Adipocyte (in vitro differentiated cells): Measurements from ENCODE around the gene HYAL1.
A peak's percentile ranks its signal among the peaks of the same experiment; 100 is the strongest.

Experiments used
- DNase-seq: peaks from one replicate; pipeline ENCODE4 v3.0.0-alpha.2; 2015; ENCODE audit warnings: low read depth
- H3K27me3 ChIP-seq: replicated peaks from 2 replicates; pipeline ENCODE4 v1.7.0; 2013; ENCODE audit warnings: mild to moderate bottlenecking, low read length, moderate library complexity; ENCODE audit not compliant: control insufficient read depth, insufficient read depth
- H3K36me3 ChIP-seq: 2 replicates; pipeline ENCODE4 v1.7.0; 2013; ENCODE audit warnings: low read length, mild to moderate bottlenecking, moderate library complexity; ENCODE audit not compliant: control insufficient read depth, insufficient read depth, severe bottlenecking
- H3K4me1 ChIP-seq: 2 replicates; pipeline ENCODE4 v1.7.0; 2013; ENCODE audit warnings: mild to moderate bottlenecking, low read length, moderate library complexity; ENCODE audit not compliant: control insufficient read depth, insufficient read depth
- H3K4me3 ChIP-seq: 2 replicates; pipeline ENCODE4 v1.7.0; 2013; ENCODE audit warnings: mild to moderate bottlenecking, low read length, moderate library complexity
- H3K9ac ChIP-seq: 2 replicates; pipeline ENCODE4 v1.7.0; 2013; ENCODE audit warnings: mild to moderate bottlenecking, low read length, moderate library complexity
- H3K9me3 ChIP-seq: 2 replicates; pipeline ENCODE4 v1.7.0; 2013; ENCODE audit warnings: mild to moderate bottlenecking, low read length, moderate library complexity; ENCODE audit not compliant: control insufficient read depth

The HYAL1 gene

GRCh38 chr3:50260027-50260941 is 43.1 kb downstream of the HYAL1 start:
- peak overlapping the region; percentile 87 for H3K9ac ChIP-seq
- peaks cover 31% of the 10 kb centered on the region for H3K36me3 ChIP-seq
- H3K4me1 ChIP-seq = peaks cover 37% of the 10 kb centered on the region
- no peaks in the 10 kb centered on the region for H3K9me3 ChIP-seq
- H3K27me3 ChIP-seq = no peaks in the 10 kb centered on the region
- H3K4me3 ChIP-seq = peak overlapping the region; percentile 76
- peak; percentile 96 for DNase-seq

GRCh38 chr3:50259432-50260026 is 43.8 kb downstream of the HYAL1 start:
- Histone ChIP-seq H3K4me3 (peak overlapping the region; percentile 41), H3K9me3 (no peaks in the 10 kb centered on the region), H3K4me1 (peaks cover 38% of the 10 kb centered on the region), H3K36me3 (peaks cover 38% of the 10 kb centered on the region), H3K27me3 (no peaks in the 10 kb centered on the region), H3K9ac (peak overlapping the region; percentile 87)
- DNase-seq = no peak

GRCh38 chr3:50258979-50259378 is 44.4 kb downstream of the HYAL1 start:
- DNase-seq = no peak
- Histone ChIP-seq H3K27me3 (no peaks in the 10 kb centered on the region), H3K9ac (no peak overlapping the region), H3K9me3 (no peaks in the 10 kb centered on the region), H3K4me3 (no peak overlapping the region), H3K4me1 (peaks cover 33% of the 10 kb centered on the region), H3K36me3 (peaks cover 44% of the 10 kb centered on the region)

GRCh38 chr3:50258029-50258680 is 45.2 kb downstream of the HYAL1 start:
- Histone ChIP-seq H3K9me3 (no peaks in the 10 kb centered on the region), H3K9ac (no peak overlapping the region), H3K4me3 (no peak overlapping the region), H3K36me3 (peaks cover 51% of the 10 kb centered on the region), H3K27me3 (no peaks in the 10 kb centered on the region), H3K4me1 (peaks cover 26% of the 10 kb centered on the region)
- no peak for DNase-seq

- DNase-seq = peak; percentile 47
Observed at GRCh38 chr3:50256978-50257890, 46.1 kb downstream of the HYAL1 start.

GRCh38 chr3:50255251-50255615 is 48.1 kb downstream of the HYAL1 start:
- peak overlapping the region; percentile 44 for H3K9ac ChIP-seq
- H3K4me3 ChIP-seq = no peak overlapping the region
- no peaks in the 10 kb centered on the region for H3K9me3 ChIP-seq
- H3K36me3 ChIP-seq = peaks cover 64% of the 10 kb centered on the region
- no peaks in the 10 kb centered on the region for H3K27me3 ChIP-seq
- peaks cover 20% of the 10 kb centered on the region for H3K4me1 ChIP-seq
- DNase-seq = no peak

More at GRCh38 chr3:50256978-50257890, 46.1 kb downstream of the HYAL1 start:
- Histone ChIP-seq H3K27me3 (no peaks in the 10 kb centered on the region), H3K36me3 (peaks cover 60% of the 10 kb centered on the region), H3K9me3 (no peaks in the 10 kb centered on the region), H3K9ac (no peak overlapping the region), H3K4me1 (peaks cover 25% of the 10 kb centered on the region), H3K4me3 (no peak overlapping the region)

GRCh38 chr3:50254577-50255250 is 48.7 kb downstream of the HYAL1 start:
- peak; percentile 19 for DNase-seq
- no peaks in the 10 kb centered on the region for H3K9me3 ChIP-seq
- H3K9ac ChIP-seq = peak overlapping the region; percentile 44
- H3K4me1 ChIP-seq = peaks cover 23% of the 10 kb centered on the region
- no peaks in the 10 kb centered on the region for H3K27me3 ChIP-seq
- H3K4me3 ChIP-seq = no peak overlapping the region
- H3K36me3 ChIP-seq = peaks cover 64% of the 10 kb centered on the region

- H3K4me1 ChIP-seq = peaks cover 51% of the 10 kb centered on the region
- peak overlapping the region; percentile 1 for H3K9ac ChIP-seq
- no peaks in the 10 kb centered on the region for H3K27me3 ChIP-seq
- DNase-seq = no peak
- no peak overlapping the region for H3K4me3 ChIP-seq
- H3K36me3 ChIP-seq = peaks cover 40% of the 10 kb centered on the region
- H3K9me3 ChIP-seq = no peaks in the 10 kb centered on the region
Observed at GRCh38 chr3:50251220-50251619, 52.2 kb downstream of the HYAL1 start.

GRCh38 chr3:50250514-50250913 is 52.9 kb downstream of the HYAL1 start:
- Histone ChIP-seq H3K9ac (no peak overlapping the region), H3K4me3 (no peak overlapping the region), H3K9me3 (no peaks in the 10 kb centered on the region), H3K4me1 (peaks cover 57% of the 10 kb centered on the region), H3K27me3 (no peaks in the 10 kb centered on the region), H3K36me3 (peaks cover 35% of the 10 kb centered on the region)
- DNase-seq = no peak
